GM13977 (cell line): ENCODE data around the gene ENAH.

Experiments
- DNase-seq: peaks from one replicate; pipeline ENCODE4 v3.0.0; 2012; ENCODE audit warnings: low spot score
- in situ Hi-C: fragments of 300-500 bp; cut with MboI; formaldehyde crosslinking; loops from one replicate; pipeline ENCODE4 v1.12.0; 2022; ENCODE audit warnings: low sequenced_read_pairs, low pct_unique_long_range_greater_than_20kb, mixed read lengths, inconsistent platforms; ENCODE audit not compliant: unreplicated experiment
- TF ChIP-seq, protein P1 (sequence below): IDR thresholded peaks from 2 replicates; pipeline ENCODE4 v1.5.1; 2012; ENCODE audit warnings: mild to moderate bottlenecking, control low read depth; ENCODE audit not compliant: insufficient read depth; ENCODE audit errors: extremely low read depth, missing control alignments

The ENAH gene

DNA sequence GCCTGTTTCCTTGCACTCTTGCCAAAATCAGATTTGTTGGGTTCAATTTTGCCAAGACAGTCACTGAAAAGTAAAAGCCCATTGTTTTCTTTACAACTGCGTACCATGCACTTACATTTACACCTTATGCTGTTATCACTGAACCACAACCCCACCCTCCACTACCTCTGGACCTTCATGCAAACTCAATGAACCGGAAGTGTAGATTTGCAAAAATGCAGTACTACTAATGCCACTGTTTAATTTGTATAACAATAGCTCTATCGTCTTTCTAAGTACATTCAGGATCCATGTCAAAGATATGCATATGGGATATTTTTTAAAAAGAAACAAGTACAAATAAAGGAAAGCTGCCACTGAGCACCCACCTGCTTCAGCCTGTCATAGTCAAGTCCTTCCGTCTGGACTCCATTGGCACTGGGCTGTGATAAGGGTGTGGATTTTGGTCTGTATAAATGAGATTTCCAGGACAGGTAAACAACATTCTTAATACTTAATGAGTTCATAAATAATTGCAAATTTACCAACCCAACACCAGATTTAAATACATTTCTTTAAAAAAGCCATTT is 152.2 kb downstream of the ENAH start:
- no peak for DNase-seq
- in situ Hi-C loops = no loop called here
- TF ChIP-seq, protein P1, sequence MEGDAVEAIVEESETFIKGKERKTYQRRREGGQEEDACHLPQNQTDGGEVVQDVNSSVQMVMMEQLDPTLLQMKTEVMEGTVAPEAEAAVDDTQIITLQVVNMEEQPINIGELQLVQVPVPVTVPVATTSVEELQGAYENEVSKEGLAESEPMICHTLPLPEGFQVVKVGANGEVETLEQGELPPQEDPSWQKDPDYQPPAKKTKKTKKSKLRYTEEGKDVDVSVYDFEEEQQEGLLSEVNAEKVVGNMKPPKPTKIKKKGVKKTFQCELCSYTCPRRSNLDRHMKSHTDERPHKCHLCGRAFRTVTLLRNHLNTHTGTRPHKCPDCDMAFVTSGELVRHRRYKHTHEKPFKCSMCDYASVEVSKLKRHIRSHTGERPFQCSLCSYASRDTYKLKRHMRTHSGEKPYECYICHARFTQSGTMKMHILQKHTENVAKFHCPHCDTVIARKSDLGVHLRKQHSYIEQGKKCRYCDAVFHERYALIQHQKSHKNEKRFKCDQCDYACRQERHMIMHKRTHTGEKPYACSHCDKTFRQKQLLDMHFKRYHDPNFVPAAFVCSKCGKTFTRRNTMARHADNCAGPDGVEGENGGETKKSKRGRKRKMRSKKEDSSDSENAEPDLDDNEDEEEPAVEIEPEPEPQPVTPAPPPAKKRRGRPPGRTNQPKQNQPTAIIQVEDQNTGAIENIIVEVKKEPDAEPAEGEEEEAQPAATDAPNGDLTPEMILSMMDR = no peak

DNA sequence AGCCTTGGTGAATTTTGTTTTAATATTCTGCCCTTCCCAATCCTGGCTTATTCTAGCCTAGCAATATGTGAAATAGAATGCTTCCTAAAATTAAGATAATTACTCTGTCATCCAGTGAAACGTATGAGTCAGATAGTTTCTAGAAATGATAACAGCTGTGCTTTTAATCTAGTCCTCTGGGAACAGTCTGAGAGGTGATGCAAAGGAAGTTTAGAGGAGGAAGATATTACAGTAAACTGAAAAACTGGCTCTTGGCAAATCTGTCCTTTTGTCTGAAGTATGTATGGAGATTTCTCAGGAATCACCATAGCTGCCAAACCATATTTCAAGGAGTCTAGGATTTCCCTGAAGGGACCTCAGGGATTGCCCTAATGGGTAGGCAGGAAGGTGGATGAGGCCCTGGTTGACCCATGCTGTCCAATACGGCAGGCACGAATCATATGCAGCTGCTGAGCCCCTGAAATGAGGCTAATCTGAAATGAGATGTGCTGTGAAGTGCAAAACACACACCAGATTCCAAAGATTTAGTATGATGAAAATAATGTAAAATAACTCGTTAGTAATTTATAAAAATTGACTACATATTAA is 154.3 kb downstream of the ENAH start:
- no peak for DNase-seq
- in situ Hi-C loops = no loop called here
- TF ChIP-seq, protein P1 = no peak

DNA sequence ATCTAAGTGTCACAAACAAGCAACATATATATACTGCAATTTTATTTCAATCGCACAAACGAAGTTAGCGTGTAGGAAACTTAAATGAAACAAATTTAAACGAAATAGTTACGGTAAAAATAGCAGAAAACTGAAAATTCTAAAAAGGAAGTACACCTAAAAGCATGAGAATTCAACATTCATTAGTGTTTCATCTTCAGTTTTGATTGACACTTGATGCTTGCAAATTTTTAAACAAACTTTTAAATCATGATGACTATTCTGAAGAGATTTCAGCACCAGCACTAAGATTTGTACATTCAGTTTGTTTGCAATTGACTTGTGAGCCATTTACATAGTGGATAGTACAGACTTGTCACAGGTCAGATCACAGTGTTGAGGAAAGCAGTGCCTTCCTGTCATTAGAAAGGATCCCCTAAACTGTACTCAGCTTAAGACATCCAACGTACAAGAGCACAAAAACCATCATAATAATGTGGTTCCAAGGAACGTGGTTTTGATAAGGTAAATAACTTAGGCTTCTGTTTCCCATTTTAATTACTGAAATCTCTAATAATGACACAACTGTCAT is 158.0 kb downstream of the ENAH start:
- no peak for DNase-seq
- in situ Hi-C loops = no loop called here

DNA sequence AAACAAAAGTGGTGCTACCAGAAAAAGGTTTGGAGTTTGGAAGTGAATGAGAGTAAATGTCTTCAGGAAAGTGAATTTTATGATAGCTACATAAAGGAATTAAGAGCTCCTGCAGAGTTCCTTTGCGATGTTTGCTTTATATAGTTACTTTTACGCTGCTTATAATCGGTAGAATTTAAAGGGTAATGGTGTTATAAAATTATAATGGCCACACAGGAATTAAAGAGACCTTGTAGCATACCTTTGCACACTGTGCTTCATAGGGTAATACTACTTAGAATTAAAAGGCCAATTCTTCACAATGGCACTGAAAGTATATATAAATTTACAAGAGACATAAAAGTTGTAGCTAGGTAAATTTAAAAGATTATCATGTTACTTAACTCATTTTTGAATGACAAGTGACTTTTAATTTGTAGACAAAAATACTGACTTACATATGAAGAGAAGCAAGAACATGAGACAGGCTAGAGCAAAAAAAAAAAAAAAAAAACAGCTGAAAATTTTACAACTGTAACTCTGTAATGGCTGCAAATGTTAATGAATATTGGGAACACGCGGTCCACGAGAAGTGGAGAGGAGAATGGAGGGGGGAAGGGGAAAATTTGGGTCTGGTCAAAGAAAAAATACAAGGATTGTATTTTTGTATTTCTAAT is 159.2 kb downstream of the ENAH start:
- in situ Hi-C loops = no loop called here
- no peak for DNase-seq
- TF ChIP-seq, protein P1 = no peak

More for the DNA sequence above, 158.0 kb downstream of the ENAH start:
- TF ChIP-seq, protein P1 = no peak

DNA sequence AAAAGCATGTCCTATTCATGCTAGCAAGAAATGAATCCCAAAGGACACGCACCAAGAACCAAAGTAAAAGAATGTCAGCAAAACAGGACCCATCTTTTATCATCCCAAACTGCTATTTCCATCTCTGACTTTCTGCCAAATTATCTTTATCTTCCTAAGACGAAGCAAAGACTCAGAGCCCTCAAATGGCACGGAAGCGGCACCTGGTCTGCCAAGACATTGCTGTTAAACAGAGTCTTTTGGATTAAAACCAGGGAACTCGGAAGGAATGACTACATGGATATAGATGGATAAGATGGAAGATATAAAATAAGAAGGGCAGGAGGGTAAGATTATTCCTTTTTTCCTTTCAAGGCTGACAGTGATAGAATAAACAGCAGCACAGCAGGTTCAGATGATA is 164.2 kb downstream of the ENAH start:
- in situ Hi-C loops = no loop called here
- TF ChIP-seq, protein P1 = no peak
- DNase-seq = no peak

DNA sequence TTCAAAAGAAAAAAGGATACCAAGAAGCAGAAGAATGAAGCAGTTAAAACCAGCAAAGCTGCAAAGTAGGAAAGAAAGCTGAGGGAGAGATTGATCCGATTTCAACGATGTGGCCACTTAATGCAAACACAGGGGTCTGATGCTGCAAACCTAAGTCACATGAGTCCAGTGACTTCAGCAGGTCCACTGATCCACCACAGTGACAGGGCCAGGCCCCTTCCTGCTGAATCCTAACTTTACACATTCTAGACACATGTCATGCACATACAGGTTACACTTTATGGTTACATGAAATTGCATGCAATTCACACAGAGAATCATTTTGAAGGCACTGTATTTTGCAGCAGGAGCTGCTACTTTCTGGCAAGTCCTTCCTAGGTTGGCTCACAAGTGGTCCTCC is 166.1 kb downstream of the ENAH start:
- TF ChIP-seq, protein P1 = no peak
- in situ Hi-C loops = no loop called here
- DNase-seq = no peak
